ENCODE results near the gene PLPPR4.

PLPPR4 gene

DNA sequence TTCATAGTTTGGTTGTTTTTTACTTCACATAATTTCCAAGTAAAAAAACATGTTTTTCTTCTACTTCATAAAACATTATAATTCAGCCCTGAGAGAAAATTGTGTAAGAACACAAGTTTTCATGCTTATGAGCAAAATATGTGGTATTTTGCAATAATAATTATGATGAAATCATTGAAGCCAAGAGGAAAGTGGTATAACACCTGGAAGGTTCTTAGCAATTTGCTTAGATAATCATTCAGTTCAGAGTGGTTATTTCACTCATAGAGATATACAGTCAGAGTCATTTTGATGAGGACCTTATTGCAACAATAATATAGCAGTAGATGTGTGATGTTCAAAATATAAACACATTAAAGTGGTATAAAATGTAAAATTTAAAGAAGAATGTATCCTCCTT, 94.5 kb downstream of the PLPPR4 start:
- no peak for DNase-seq
